Stimulated activated CD4-positive, alpha-beta T cell treated with anti-CD3 and anti-CD28 coated beads, Interleukin-15, amount 100 ng/mL, for 48 hours (primary cell): Measurements from ENCODE around the gene KIAA1217.

Experiments
- DNase-seq, 2 donors: peaks; one replicate each; pipeline ENCODE4 v3.0.0-alpha.2; 2020; ENCODE audit warnings: low read depth in 2 of 2

Gene KIAA1217

GRCh38 chr10:24496906-24497305 lies 288.0 kb downstream of the KIAA1217 start:
- no peak for DNase-seq

GRCh38 chr10:24501056-24501711 lies 292.2 kb downstream of the KIAA1217 start:
- DNase-seq: no peak

GRCh38 chr10:24502006-24502405 lies 293.1 kb downstream of the KIAA1217 start:
- no peak for DNase-seq

GRCh38 chr10:24502801-24503460 lies 294.0 kb downstream of the KIAA1217 start:
- no peak for DNase-seq

- DNase-seq: peak; percentile 4 to 28
These were observed 294.8 kb downstream of the KIAA1217 start for GRCh38 chr10:24503461-24504320.

- DNase-seq: no peak
These were observed 296.8 kb downstream of the KIAA1217 start for GRCh38 chr10:24505759-24506158.

- DNase-seq: peak in 1 of 2 donors; percentile 0
These were observed 304.2 kb downstream of the KIAA1217 start for GRCh38 chr10:24513155-24513554.

GRCh38 chr10:24515481-24515880 lies 306.5 kb downstream of the KIAA1217 start:
- no peak for DNase-seq

GRCh38 chr10:24518411-24518810 lies 309.5 kb downstream of the KIAA1217 start:
- no peak for DNase-seq

- DNase-seq: peak; percentile 7 to 25
These were observed 310.2 kb downstream of the KIAA1217 start for GRCh38 chr10:24518981-24519597.

GRCh38 chr10:24519950-24520349 lies 311.0 kb downstream of the KIAA1217 start:
- peak; percentile 5 to 11 for DNase-seq

- no peak for DNase-seq
These were observed 315.4 kb downstream of the KIAA1217 start for GRCh38 chr10:24524314-24524713.

- no peak for DNase-seq
These were observed 317.2 kb downstream of the KIAA1217 start for GRCh38 chr10:24526085-24526649.

GRCh38 chr10:24528946-24529345 lies 320.0 kb downstream of the KIAA1217 start:
- DNase-seq: no peak

- no peak for DNase-seq
These were observed 322.5 kb downstream of the KIAA1217 start for GRCh38 chr10:24531439-24531838.

GRCh38 chr10:24533981-24534380 lies 325.0 kb downstream of the KIAA1217 start:
- DNase-seq: no peak

GRCh38 chr10:24536636-24537035 lies 327.7 kb downstream of the KIAA1217 start:
- no peak for DNase-seq

- no peak for DNase-seq
These were observed 332.4 kb downstream of the KIAA1217 start for GRCh38 chr10:24541239-24541753.

GRCh38 chr10:24542314-24543270 lies 333.7 kb downstream of the KIAA1217 start:
- no peak for DNase-seq

- DNase-seq: no peak
These were observed 335.8 kb downstream of the KIAA1217 start for GRCh38 chr10:24544776-24545175.
